HepG2 (cell line): ENCODE measurements around the gene UGT8. TPM values are rescaled to one million over a fixed set of nuclear protein-coding genes. Genes with fewer than 3 reads are reported as not detected.

Experiments
- ATAC-seq: fragments of 200-7000 bp; cut with Tn5 transposase; 3 replicates; pipeline ENCODE4 v1.9.1; 2020; ENCODE audit warnings: mild to moderate bottlenecking, moderate library complexity
- BruUV-seq: library from RNA; stranded (reverse); fragments of 400-500 nt; replicated peaks from 2 replicates; lab custom pipeline; 2021; lab: Mats Ljungman, UMichigan
- CTCF ChIA-PET: fragments of 300-600 bp; formaldehyde crosslinking; extraction: SDS; loops from one replicate; lab custom pipeline; 2021; ENCODE audit warnings: low total read pairs, inconsistent platforms, low intra/inter-chr PET ratio; lab: Yijun Ruan, JAX
- POLR2A ChIA-PET: fragments of 350-600 bp; sonication (Branson Sonifier 250); formaldehyde crosslinking; loops from one replicate; lab custom pipeline; 2020; ENCODE audit warnings: antibody characterized with exemption, inconsistent platforms; lab: Yijun Ruan, JAX
- DNase-seq: peaks from one replicate; pipeline ENCODE4 v3.0.0-alpha.2; 2015; ENCODE audit warnings: low spot score
- FAIRE-seq: peaks from 3 replicates; lab custom pipeline; 2011; peaks lifted over from hg19 to GRCh38; lab: Jason Lieb, UNC
- H2AFZ ChIP-seq: one replicate; pipeline ENCODE4 v1.6.1; 2011; ENCODE audit warnings: low read length, inconsistent platforms
- H3K27ac ChIP-seq: fragments of 300-600 bp; 3 replicates; pipeline ENCODE4 v1.8.0; 2011; ENCODE audit warnings: mixed run types, mild to moderate bottlenecking, mixed read lengths, low read length, inconsistent platforms; ENCODE audit not compliant: insufficient read depth; ENCODE audit errors: extremely low read length
- H3K27me3 ChIP-seq, 2 experiments: fragments of 200-600 bp in 1 of 2; 2 replicates in 1 of 2; 3 replicates in 1 of 2; pipeline versions ENCODE4 v1.6.0 to v1.8.0; 2011; ENCODE audit warnings: low read length in 2 of 2, mild to moderate bottlenecking in 2 of 2, moderate library complexity in 2 of 2, inconsistent platforms in 1 of 2; ENCODE audit not compliant: insufficient read depth in 2 of 2, control insufficient read depth in 1 of 2
- H3K36me3 ChIP-seq, 2 experiments: fragments of 200-600 bp in 1 of 2; replicated peaks in 1 of 2; 2 replicates in 1 of 2; 3 replicates in 1 of 2; pipeline versions ENCODE4 v1.5.1 to v1.8.0; 2011; ENCODE audit warnings: low read length in 2 of 2, inconsistent platforms in 1 of 2; ENCODE audit not compliant: insufficient read depth in 2 of 2, control insufficient read depth in 1 of 2
- H3K4me1 ChIP-seq: 2 replicates; pipeline ENCODE4 v1.5.1; 2012; ENCODE audit warnings: low read length, inconsistent platforms; ENCODE audit not compliant: insufficient read depth
- H3K4me2 ChIP-seq: 2 replicates; pipeline ENCODE4 v1.6.0; 2011; ENCODE audit warnings: low read depth, low read length, inconsistent platforms
- H3K4me3 ChIP-seq, 3 experiments: fragments of 200-600 bp in 1 of 3; sonication (generic), shearing (Covaris generic) in 1 of 3; replicated peaks in 1 of 3; 2 replicates each; pipeline ENCODE4 v1.5.1; 2011 to 2016; ENCODE audit warnings: low read length in 3 of 3, inconsistent platforms in 2 of 3, low read depth in 2 of 3, mild to moderate bottlenecking in 2 of 3, control low read depth in 1 of 3, mixed read lengths in 1 of 3; ENCODE audit not compliant: insufficient read depth in 1 of 3
- H3K79me2 ChIP-seq: one replicate; pipeline ENCODE4 v1.6.1; 2011; ENCODE audit warnings: low read length, inconsistent platforms; ENCODE audit not compliant: insufficient read depth
- H3K9ac ChIP-seq: 2 replicates; pipeline ENCODE4 v1.6.0; 2011; ENCODE audit warnings: mild to moderate bottlenecking, low read depth, low read length, inconsistent platforms; ENCODE audit not compliant: insufficient read depth
- H3K9me3 ChIP-seq: 2 replicates; pipeline ENCODE4 v1.5.1; 2012; ENCODE audit warnings: mild to moderate bottlenecking, low read length
- H4K20me1 ChIP-seq: 2 replicates; pipeline ENCODE4 v1.6.0; 2011; ENCODE audit warnings: inconsistent platforms, mild to moderate bottlenecking, low read length, moderate library complexity; ENCODE audit not compliant: insufficient read depth
- ETV6 ChIP-seq: sonication (generic); formaldehyde crosslinking; conservative IDR thresholded peaks from 2 replicates; pipeline ENCODE4 v1.4.0; 2020; ENCODE audit warnings: missing genetic modification reagents
- HDAC1 ChIP-seq: sonication (generic); formaldehyde crosslinking; IDR thresholded peaks from 2 replicates; pipeline ENCODE4 v1.5.1; 2020; ENCODE audit warnings: mild to moderate bottlenecking, missing genetic modification reagents
- IKZF4 ChIP-seq: sonication (generic); formaldehyde crosslinking; IDR thresholded peaks from 2 replicates; pipeline ENCODE4 v1.5.1; 2020; ENCODE audit warnings: borderline replicate concordance, mild to moderate bottlenecking, low read depth, missing genetic modification reagents; ENCODE audit errors: not compliant biosample characterization
- KMT2A ChIP-seq: sonication (generic); formaldehyde crosslinking; IDR thresholded peaks from 2 replicates; pipeline ENCODE4 v1.4.0; 2020; ENCODE audit warnings: missing genetic modification reagents
- RBFOX2 ChIP-seq: fragments of 200-400 bp; formaldehyde crosslinking; IDR thresholded peaks from 2 replicates; pipeline ENCODE4 v1.6.1; 2017; ENCODE audit warnings: low read depth, mild to moderate bottlenecking, low read length
- RORA ChIP-seq: sonication (generic); formaldehyde crosslinking; IDR thresholded peaks from 2 replicates; pipeline ENCODE4 v1.5.0; 2020; ENCODE audit warnings: mild to moderate bottlenecking, missing genetic modification reagents, moderate library complexity
- SALL1 ChIP-seq: sonication (generic); formaldehyde crosslinking; IDR thresholded peaks from 2 replicates; pipeline ENCODE4 v1.8.0; 2022; ENCODE audit warnings: mild to moderate bottlenecking, missing genetic modification reagents
- SIX4 ChIP-seq: sonication (generic); formaldehyde crosslinking; IDR thresholded peaks from 2 replicates; pipeline ENCODE4 v1.4.0; 2020; ENCODE audit warnings: missing genetic modification reagents
- SMARCE1 ChIP-seq: fragments of 450-650 bp; IDR thresholded peaks from 2 replicates; pipeline ENCODE4 v1.6.1; 2017; ENCODE audit warnings: borderline replicate concordance
- ZBTB44 ChIP-seq: sonication (generic); formaldehyde crosslinking; IDR thresholded peaks from 2 replicates; pipeline ENCODE4 v1.4.0; 2020; ENCODE audit warnings: missing genetic modification reagents
- ZNF101 ChIP-seq: sonication (generic); formaldehyde crosslinking; IDR thresholded peaks from 2 replicates; pipeline ENCODE4 v1.4.0; 2020; ENCODE audit warnings: mild to moderate bottlenecking, low read depth, missing genetic modification reagents, borderline replicate concordance
- ZNF24 ChIP-seq: fragments of 450-650 bp; IDR thresholded peaks from 2 replicates; pipeline ENCODE4 v1.6.1; 2017; ENCODE audit warnings: antibody characterized with exemption, mild to moderate bottlenecking
- ZNF569 ChIP-seq: sonication (generic); formaldehyde crosslinking; IDR thresholded peaks from 2 replicates; pipeline ENCODE4 v1.5.0; 2020; ENCODE audit warnings: mild to moderate bottlenecking, missing genetic modification reagents, moderate library complexity, borderline replicate concordance
- ZNF577 ChIP-seq: sonication (generic); formaldehyde crosslinking; IDR thresholded peaks from 2 replicates; pipeline ENCODE4 v1.4.0; 2020; ENCODE audit warnings: mild to moderate bottlenecking, low read depth, missing genetic modification reagents, borderline replicate concordance
- WGBS: methylation state at CpG from one replicate; pipeline ENCODE4 v1.1.6; 2017; ENCODE audit warnings: low lambda C conversion rate; 5-methylcytosine and 5-hydroxymethylcytosine counted together
- in situ Hi-C: cut with HindIII; loops from 2 replicates; pipeline ENCODE4 v1.10.0; 2017; ENCODE audit warnings: low pct_unique_long_range_greater_than_20kb; ENCODE audit not compliant: extremely low pct_ligation_motif_present
- intact Hi-C: fragments of 100-400 bp; cut with micrococcal nuclease; formaldehyde crosslinking; loops from one replicate; pipeline ENCODE4 v1.10.0; 2022; ENCODE audit not compliant: unreplicated experiment
- polyA plus RNA-seq, 8 experiments: library from polyadenylated mRNA; depleted of rRNA in 3 of 8; stranded (reverse) in 7 of 8; unstranded in 1 of 8; fragments of >200 nt; fragmentation: Illumina TruSeq in 4 of 8; extraction: Trizol in 4 of 8; gene quantifications; 2 replicates each; pipeline versions ENCODE4 v1.2.1 to v1.2.3, GENCODE V29; 2011 to 2016; ENCODE audit warnings: low read depth in 4 of 8, missing spikeins in 1 of 8, mixed read lengths in 1 of 8; ENCODE audit not compliant: insufficient read depth in 1 of 8
- total RNA-seq, 5 experiments: library from RNA; depleted of rRNA; stranded (reverse); fragments of >200 nt; fragmentation: Illumina TruSeq; extraction: Trizol; gene quantifications; 2 replicates each; pipeline ENCODE4 v1.2.3, GENCODE V29; 2016; ENCODE audit warnings: low read depth in 1 of 5
- TF ChIP-seq, protein P1 (sequence below): sonication (generic); formaldehyde crosslinking; IDR thresholded peaks from 2 replicates; pipeline ENCODE4 v1.4.0; 2020; ENCODE audit warnings: missing genetic modification reagents
- TF ChIP-seq, protein P2 (sequence below): sonication (generic); formaldehyde crosslinking; IDR thresholded peaks from 2 replicates; pipeline ENCODE4 v1.5.0; 2020; ENCODE audit warnings: mild to moderate bottlenecking, missing genetic modification reagents, borderline replicate concordance

Gene UGT8
- total and polyA plus RNA-seq, 2 of the 13 experiments (the other 11 are each of a cell fraction or from before 2014, with no cell fraction given): not detected

DNA sequence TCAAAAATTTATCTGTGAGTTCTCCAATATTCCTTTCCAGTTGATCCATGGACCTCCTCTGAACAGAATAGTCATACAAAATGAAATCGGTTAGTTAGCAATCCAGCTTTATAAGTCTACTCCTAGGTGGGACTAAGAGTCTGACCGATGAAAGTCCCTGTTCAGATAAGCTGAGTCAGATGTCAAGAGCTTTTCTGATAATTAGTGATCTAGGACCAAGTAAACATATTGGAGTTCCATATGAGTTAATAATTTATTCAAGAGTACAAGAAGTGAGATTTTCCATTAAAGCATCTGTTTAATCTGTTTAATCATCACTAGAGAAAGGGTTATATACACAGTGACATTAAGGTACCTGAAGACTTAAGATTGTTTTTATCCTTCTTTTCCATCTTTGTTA, 74.7 kb downstream of the UGT8 start:
- no peak for FAIRE-seq
- CTCF ChIA-PET: no interaction called here
- in situ Hi-C loops: no loop called here
- TF ChIP-seq RORA (CRISPR knock-in tag): no peak
- TF ChIP-seq KMT2A (CRISPR knock-in tag): no peak
- no peak for TF ChIP-seq ETV6 (CRISPR knock-in tag)
- no peak for TF ChIP-seq HDAC1
- TF ChIP-seq SIX4 (CRISPR knock-in tag): no peak
- no peak for TF ChIP-seq ZBTB44
- no peak for TF ChIP-seq ZNF569 (CRISPR knock-in tag)
- TF ChIP-seq, protein P1, sequence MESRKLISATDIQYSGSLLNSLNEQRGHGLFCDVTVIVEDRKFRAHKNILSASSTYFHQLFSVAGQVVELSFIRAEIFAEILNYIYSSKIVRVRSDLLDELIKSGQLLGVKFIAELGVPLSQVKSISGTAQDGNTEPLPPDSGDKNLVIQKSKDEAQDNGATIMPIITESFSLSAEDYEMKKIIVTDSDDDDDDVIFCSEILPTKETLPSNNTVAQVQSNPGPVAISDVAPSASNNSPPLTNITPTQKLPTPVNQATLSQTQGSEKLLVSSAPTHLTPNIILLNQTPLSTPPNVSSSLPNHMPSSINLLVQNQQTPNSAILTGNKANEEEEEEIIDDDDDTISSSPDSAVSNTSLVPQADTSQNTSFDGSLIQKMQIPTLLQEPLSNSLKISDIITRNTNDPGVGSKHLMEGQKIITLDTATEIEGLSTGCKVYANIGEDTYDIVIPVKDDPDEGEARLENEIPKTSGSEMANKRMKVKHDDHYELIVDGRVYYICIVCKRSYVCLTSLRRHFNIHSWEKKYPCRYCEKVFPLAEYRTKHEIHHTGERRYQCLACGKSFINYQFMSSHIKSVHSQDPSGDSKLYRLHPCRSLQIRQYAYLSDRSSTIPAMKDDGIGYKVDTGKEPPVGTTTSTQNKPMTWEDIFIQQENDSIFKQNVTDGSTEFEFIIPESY (CRISPR knock-in tag): no peak
- no peak for TF ChIP-seq IKZF4
- TF ChIP-seq ZNF24: no peak
- TF ChIP-seq SMARCE1: no peak
- no peak for TF ChIP-seq ZNF101
- TF ChIP-seq ZNF577 (CRISPR knock-in tag): no peak
- TF ChIP-seq, protein P2, sequence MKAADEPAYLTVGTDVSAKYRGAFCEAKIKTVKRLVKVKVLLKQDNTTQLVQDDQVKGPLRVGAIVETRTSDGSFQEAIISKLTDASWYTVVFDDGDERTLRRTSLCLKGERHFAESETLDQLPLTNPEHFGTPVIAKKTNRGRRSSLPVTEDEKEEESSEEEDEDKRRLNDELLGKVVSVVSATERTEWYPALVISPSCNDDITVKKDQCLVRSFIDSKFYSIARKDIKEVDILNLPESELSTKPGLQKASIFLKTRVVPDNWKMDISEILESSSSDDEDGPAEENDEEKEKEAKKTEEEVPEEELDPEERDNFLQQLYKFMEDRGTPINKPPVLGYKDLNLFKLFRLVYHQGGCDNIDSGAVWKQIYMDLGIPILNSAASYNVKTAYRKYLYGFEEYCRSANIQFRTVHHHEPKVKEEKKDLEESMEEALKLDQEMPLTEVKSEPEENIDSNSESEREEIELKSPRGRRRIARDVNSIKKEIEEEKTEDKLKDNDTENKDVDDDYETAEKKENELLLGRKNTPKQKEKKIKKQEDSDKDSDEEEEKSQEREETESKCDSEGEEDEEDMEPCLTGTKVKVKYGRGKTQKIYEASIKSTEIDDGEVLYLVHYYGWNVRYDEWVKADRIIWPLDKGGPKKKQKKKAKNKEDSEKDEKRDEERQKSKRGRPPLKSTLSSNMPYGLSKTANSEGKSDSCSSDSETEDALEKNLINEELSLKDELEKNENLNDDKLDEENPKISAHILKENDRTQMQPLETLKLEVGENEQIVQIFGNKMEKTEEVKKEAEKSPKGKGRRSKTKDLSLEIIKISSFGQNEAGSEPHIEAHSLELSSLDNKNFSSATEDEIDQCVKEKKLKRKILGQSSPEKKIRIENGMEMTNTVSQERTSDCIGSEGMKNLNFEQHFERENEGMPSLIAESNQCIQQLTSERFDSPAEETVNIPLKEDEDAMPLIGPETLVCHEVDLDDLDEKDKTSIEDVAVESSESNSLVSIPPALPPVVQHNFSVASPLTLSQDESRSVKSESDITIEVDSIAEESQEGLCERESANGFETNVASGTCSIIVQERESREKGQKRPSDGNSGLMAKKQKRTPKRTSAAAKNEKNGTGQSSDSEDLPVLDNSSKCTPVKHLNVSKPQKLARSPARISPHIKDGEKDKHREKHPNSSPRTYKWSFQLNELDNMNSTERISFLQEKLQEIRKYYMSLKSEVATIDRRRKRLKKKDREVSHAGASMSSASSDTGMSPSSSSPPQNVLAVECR: no peak
- no peak for TF ChIP-seq SALL1 (CRISPR knock-in tag)
- TF ChIP-seq RBFOX2: no peak

More for the DNA sequence above, 74.7 kb downstream of the UGT8 start:
- 46% methylated on average over 2 of the region's 2 CpGs for WGBS
- no TSS peak for BruUV-seq
- Histone ChIP-seq H3K27ac (no peak overlapping the region), H3K9me3 (no peaks in the 10 kb centered on the region), H3K9ac (no peak overlapping the region), H2AFZ (no peak overlapping the region), H3K79me2 (no peaks in the 10 kb centered on the region), H3K4me1 (no peaks in the 10 kb centered on the region), H3K4me2 (no peak overlapping the region), H3K36me3 (no peaks in the 10 kb centered on the region), H4K20me1 (no peaks in the 10 kb centered on the region), H3K27me3 (no peaks in the 10 kb centered on the region), H3K4me3 (no peak overlapping the region)
- no peak for ATAC-seq
- DNase-seq: no peak
- intact Hi-C loops: no loop called here
- POLR2A ChIA-PET: no interaction called here
